NCI-H2081 (cell line): ENCODE results near the gene ADAMTS17.

Experiments
- DNase-seq, 2 experiments: peaks; one replicate each; lab custom pipeline; 2025; lab: John Stamatoyannopoulos, UW

ADAMTS17 gene

DNA sequence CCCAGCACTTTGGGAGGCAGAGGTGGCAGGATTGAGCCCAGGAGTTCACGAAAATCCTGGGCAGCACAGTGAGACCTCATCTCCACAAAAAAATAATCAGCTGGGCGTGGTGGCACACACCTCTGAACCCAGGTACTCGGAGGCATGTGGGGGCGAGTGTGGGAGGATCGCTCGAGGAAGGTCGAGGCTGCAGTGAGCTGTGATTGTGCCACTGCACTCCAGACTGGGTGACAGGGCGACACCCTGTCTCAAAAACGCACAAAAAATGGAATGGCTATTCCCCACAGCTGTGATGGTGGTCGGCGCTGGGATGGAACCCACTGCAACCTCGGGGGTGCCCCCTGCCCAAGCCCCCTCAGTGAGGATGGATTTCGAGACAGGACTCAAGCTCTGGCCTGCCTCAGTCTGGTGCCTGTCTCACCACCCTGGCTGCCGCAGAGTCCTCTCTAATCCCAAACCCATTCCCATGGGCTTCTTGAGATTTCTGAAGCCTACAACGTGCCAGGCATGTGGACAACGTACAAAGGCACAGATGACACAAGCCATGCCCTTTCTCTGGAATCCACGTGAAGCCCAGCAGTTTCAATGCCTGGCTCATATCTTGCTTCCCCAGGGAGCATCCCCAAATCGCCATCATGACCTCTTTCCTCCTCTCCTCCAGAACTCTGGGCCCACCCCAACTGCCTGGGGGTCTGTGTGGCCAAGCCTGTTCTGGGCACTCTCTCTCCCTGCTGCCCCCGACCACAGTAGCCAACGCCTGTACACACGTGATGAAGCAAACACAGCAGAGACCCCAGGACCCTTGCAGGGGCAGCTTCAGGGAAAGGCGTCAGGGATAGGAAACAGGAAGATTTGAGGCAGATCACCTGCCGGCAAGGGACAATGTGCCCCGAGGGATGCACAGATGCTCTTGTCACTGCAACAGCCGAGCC lies 32.4 kb downstream of the ADAMTS17 start:
- no peak for DNase-seq

DNA sequence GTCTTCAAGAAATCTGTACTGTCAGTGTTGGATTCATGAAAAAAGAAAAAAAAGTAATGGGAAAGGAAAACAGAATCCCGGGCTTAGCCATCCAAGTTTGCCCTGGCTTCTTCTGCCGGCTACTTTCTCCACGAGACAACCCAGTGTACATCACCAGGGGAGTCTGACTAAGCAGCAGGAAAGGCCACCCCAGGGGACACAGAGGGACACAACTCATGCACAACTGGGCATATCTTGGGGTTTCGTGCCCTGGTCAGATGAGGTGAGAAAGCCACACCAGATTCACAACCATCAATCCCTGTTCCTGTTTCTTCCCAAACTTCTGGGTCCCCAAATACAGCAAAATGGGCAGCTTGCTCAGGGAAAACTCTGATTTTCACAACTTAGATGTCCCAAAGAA lies 33.2 kb downstream of the ADAMTS17 start:
- DNase-seq, result no peak

DNA sequence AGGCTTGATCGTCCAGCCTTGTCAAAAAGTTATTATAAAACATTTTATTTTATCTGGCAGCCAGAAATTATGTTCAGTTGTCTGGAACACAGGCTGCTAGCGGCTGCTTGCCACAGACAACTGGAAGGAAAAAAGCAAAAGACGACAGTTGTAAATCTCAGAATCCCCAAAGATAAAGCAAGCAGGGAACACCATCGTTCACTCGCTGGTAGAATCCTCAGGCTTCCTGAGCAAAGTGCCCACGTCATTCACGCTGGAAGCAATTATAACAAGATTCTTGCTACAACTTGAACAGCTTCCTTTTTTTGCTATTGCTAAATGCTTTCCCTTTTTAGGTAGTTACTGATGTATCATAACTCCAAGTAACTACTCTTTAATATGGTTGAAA lies 33.6 kb downstream of the ADAMTS17 start:
- no peak for DNase-seq

DNA sequence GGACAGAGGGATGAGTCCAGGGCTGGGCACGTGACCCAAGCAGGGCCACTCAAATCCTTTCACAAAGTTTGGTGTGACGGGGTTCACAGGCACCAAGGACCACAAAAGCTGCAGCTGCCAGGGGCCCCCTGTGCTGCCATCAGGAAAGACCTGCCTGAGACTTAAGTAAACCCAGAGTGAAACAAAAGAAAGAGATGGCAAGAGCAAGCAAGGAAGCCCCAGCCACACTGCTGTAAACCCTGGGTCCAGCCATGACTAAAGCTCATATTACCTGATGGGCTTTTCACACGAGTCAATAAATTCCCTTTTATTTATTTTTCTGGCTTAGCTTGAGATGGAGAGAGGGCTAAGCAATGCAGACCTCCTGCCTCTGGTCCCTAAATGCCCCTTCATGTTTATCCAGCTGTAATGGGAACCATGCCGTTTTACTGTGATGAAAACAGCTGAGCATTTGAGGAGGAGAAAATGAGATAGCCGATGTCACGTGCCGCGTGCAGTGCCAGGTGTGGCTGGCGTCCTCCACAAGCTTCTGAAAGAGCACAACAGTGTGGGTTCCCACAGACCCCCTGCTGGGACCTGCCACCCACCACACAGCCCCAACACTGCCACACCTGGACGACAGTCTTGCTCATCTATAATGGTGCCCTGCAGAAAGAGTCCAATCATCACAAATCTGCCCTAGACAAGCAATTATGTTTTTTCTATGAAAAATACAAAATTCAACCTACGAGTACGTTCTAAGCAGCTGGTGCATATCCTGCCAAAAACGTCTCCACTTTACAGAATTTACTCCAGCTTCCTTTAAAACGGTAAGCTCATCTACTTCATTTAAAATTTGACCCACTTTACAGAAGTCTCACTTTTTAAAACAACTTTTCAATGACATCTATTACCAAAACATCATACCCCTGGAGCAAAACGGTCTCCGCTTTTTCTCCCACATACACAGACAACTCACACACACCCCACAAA lies 34.2 kb downstream of the ADAMTS17 start:
- peak; percentile 71 to 85 for DNase-seq

- DNase-seq, result no peak
Observed at GRCh38 chr15:100306098-100306497, 35.7 kb downstream of the ADAMTS17 start.

- no peak for DNase-seq
Observed at GRCh38 chr15:100301910-100302431, 39.8 kb downstream of the ADAMTS17 start.

DNA sequence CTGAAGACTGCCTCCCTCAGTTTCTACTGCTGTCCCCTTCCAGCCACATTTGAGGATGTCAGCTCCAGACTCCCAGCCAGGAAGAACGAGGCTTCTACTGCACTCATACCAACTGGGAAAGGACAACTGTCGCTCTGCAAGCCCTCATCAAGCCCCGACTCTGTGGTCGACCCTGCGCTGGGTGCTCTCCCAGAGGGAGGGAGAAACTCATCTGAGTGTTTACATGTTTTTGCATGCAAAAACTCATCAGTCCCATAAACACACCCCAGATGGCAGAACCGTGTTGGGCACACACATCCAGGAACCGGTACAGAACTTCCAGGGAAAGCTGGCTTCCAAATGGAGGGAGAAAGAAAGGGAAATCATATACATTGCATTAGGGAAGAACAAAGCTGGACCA lies 43.5 kb downstream of the ADAMTS17 start:
- DNase-seq, result no peak

DNA sequence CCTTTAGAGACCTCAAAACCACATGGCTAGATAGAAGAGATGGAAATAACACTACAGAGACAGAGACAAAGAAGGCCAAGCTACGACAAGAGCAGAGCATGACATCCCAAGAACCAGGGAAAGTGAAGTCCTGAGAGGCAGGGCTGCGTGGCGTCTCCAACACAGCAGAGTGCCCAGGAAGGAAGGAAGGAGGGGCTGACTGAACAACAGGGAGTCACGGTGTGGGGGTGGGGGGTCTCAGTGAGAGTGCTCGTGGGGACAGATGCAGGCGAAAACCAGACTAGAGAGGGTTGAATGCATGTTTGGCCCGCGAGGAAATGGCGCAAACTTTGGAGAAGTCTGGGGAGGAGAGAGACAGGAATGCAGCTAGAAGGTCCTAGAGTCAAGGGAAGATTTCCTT lies 44.0 kb downstream of the ADAMTS17 start:
- DNase-seq, result no peak

DNA sequence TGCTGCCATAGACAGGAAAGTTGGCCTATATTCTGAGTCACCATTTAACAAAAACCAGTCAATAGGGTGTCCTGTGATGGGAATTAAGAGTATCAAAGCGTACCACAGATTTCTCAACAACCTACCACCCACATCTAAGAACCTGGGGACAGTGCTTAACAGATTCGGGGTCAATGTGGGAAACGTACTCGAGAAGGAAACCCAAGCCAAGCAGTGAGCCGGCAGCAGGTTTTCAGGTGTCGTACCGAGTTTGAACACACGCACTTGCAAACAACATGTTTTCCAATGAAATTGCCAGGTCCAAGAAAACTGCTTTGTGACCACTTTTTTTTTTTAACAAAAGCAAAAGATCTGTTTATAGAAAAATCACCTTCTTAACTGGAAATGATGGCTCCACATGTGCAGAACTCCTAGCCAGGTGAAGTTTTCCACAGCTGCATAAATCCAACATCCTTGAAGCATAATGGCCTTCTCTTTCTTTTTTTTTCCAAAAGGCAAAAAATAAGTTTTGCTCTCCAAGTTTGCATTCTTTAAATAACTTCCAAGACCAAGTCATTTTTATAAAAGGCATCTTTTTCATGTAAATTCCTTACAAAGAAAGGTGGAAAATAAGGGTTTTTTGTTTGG lies 45.7 kb downstream of the ADAMTS17 start:
- DNase-seq, result no peak

DNA sequence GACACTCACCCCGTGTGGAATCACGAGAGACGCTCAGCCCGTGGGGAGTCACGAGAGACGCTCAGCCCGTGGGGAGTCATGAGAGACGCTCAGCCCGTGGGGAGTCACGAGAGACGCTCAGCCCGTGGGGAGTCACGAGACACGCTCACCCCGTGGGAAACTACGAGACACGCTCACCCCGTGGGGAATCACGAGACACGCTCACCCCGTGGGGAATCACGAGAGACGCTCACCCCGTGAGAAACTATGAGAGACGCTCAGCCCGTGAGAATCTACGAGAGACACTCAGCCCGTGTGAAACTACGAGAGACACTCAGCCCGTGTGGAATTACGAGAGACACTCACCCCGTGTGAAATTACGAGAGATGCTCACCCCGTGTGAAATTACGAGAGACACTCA lies 49.8 kb downstream of the ADAMTS17 start:
- no peak for DNase-seq

DNA sequence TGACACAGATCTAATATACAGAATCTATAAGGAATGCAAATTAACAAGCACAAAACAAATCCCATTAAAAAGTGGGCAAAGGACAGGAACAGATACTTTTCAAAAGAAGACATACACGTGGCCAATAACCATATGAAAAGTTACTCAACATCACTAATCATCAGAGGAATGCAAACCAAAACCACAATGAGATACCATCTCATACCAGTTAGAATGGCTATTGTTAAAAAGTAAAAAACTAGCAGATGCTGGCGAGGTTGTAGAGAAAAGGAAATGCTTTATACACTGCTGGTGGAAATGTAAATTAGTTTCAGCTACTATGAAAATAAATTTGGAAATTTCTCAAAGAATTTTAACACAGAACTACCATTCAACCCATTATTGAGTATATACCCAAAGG lies 50.7 kb downstream of the ADAMTS17 start:
- no peak for DNase-seq

- no peak for DNase-seq
Observed at GRCh38 chr15:100285641-100286295, 56.0 kb downstream of the ADAMTS17 start.

- no peak for DNase-seq
Observed at GRCh38 chr15:100284701-100285100, 57.1 kb downstream of the ADAMTS17 start.

- no peak for DNase-seq
Observed at GRCh38 chr15:100284191-100284590, 57.6 kb downstream of the ADAMTS17 start.

- no peak for DNase-seq
Observed at GRCh38 chr15:100281096-100281917, 60.5 kb downstream of the ADAMTS17 start.

DNA sequence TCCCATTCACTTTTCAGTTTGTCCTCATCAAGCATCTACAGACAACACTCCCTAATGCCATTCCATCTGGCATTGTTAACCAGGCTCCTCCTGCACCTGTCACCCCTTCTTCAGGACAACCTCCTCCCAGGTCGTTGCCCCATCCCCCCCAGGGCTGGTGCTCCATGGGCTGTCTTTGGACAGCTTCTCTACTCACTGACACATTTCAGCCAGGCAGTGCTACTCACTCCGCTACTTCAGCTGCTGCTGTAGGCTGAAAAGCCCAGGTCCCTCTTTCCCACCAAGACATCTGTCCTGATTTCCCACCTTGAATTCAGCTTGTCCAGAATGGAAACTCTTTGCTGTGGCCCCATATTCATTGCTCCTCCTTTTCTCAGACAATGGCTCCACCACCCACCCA lies 61.9 kb downstream of the ADAMTS17 start:
- DNase-seq, result no peak

DNA sequence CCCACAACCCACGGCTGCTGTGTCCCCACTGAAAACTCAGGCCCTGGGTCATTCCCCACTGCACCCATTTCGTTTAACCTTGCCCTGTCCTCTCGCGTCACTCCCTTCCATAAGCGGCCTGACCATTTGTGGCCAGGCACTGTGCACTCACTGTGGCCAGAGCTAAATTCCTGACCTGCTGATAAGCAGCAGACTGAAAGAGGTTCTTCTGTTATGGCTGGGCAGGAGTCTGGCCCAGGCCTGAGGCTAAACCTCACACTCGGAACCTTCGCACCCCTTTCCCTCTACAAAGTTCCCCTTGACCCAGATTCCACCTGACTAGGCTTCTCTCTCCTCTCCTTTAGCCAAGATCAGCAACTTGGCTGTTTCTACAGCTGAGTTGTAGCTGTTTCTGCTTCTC lies 62.3 kb downstream of the ADAMTS17 start:
- DNase-seq, result no peak

DNA sequence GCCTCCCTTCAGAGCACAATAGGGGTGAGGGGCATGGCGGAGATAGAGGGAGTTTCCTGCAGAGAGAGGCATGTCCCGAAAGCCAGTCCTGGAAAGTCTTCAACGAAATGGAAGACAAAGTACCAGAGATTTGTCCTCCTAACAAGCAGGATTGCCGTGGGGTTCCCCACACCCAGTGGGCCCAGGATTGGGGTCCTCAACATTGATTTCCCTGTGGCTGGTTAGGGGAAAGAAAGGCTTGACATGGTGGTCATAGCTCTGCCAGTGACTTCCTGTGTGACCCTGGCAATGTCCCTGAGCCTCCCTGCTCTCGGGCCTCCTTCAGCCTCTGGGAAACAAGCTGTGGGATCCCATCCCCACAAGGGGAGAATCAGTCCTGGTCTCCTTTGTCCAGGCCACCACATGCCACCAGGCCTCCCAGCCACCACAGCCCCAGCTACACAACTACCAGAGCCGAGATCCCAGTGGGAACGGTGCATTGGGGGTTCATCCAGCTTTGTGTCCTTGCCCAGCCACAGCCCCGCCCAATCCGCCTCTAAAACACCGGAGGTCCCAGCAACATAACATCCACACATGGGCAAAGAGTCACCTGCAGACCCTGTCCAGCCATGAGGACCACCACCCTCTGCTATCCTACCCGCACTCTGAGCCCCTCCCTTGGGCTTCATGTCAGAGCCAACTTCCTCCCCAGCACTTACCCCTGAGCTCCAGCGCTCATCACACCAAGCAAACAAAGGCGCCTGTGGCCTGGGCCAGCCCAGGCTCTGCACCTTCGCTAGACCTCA lies 63.0 kb downstream of the ADAMTS17 start:
- DNase-seq, result no peak

DNA sequence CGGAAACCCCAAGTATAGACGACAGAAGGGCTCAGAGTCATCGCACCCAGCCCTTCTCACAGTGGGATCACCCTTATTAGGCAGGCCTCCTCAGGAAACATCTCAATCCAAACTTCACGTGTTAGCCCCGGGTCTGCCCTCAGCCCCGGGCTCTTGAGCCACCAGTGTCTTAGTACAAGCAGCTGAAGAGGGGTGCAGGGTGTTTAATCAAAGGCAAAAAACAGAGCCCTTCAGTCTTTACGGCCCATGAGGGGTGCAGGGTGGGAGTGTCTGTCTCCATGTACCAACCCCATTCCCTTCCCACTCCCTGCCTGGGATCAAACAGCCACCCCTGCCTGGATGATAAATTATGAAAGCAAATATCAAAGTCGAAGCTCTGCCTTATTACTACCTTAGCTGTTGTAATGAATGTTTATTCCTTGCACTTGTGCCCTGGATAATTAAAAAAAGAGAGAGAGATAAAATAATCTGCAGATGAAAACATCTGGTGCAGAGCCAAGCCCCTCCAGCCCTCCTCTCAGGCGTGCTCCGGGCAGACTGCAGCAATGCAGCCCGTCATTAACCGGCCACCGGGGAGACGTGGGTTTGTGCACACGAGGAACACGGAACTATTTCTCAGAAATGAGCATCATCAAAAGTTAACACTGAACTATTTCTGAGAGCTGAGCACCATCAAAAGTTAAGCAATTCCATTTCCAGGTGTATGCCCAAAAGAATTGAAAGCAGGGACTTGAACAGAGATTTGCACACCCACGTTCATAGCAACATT lies 64.5 kb downstream of the ADAMTS17 start:
- no peak for DNase-seq
